SU-DHL-6 (cell line): ENCODE data around the gene MSTN.

Experiments
- H2AFZ ChIP-seq: fragments of 200-600 bp; sonication (generic); 2 replicates; pipeline ENCODE4 v1.6.1; 2014; ENCODE audit warnings: low read depth, mild to moderate bottlenecking, moderate library complexity, mixed read lengths, antibody characterized with exemption, low read length; ENCODE audit not compliant: severe bottlenecking
- H3F3A ChIP-seq: fragments of 200-600 bp; shearing (Covaris generic); 2 replicates; pipeline ENCODE4 v1.6.0; 2016; ENCODE audit warnings: antibody characterized with exemption, mild to moderate bottlenecking; ENCODE audit not compliant: insufficient read depth
- H3K27ac ChIP-seq: fragments of 200-600 bp; sonication (generic); 2 replicates; pipeline ENCODE4 v1.5.1; 2016; ENCODE audit warnings: low read depth, mild to moderate bottlenecking, low read length, moderate library complexity, mixed read lengths
- H3K27me3 ChIP-seq: fragments of 200-600 bp; sonication (generic), shearing (Covaris generic); 2 replicates; pipeline ENCODE4 v1.6.0; 2014; ENCODE audit warnings: mild to moderate bottlenecking, low read length
- H3K36me3 ChIP-seq: fragments of 200-600 bp; sonication (generic); 2 replicates; pipeline ENCODE4 v1.6.1; 2014; ENCODE audit warnings: mild to moderate bottlenecking, low read length, mixed read lengths
- H3K4me2 ChIP-seq: fragments of 300-600, 200-600 bp; shearing (Covaris generic), sonication (generic); 2 replicates; pipeline ENCODE4 v1.6.0; 2014; ENCODE audit warnings: low read length, low read depth, mild to moderate bottlenecking; ENCODE audit not compliant: poor library complexity, severe bottlenecking
- H3K4me3 ChIP-seq: fragments of 200-600 bp; sonication (generic); 2 replicates; pipeline ENCODE4 v1.5.1; 2014; ENCODE audit warnings: antibody characterized with exemption, low read length, mild to moderate bottlenecking, mixed read lengths; ENCODE audit not compliant: insufficient read depth, poor library complexity, severe bottlenecking
- H3K79me2 ChIP-seq: fragments of 200-600 bp; sonication (generic); 2 replicates; pipeline ENCODE4 v1.6.1; 2014; ENCODE audit warnings: mild to moderate bottlenecking, low read length, moderate library complexity; ENCODE audit not compliant: insufficient read depth
- H3K9ac ChIP-seq: fragments of 200-600 bp; sonication (generic); 2 replicates; pipeline ENCODE4 v1.7.0; 2014; ENCODE audit warnings: mild to moderate bottlenecking, low read length
- H3K9me2 ChIP-seq: fragments of 200-600 bp; sonication (generic); replicated peaks from 2 replicates; pipeline ENCODE4 v1.6.1; 2014; ENCODE audit warnings: low read length; ENCODE audit not compliant: insufficient read depth
- H3K9me3 ChIP-seq: fragments of 200-600 bp; sonication (generic); 2 replicates; pipeline ENCODE4 v1.6.1; 2014; ENCODE audit warnings: low read length, mixed read lengths; ENCODE audit not compliant: insufficient read depth
- H4K20me1 ChIP-seq: fragments of 200-600 bp; sonication (generic); 2 replicates; pipeline ENCODE4 v1.6.1; 2014; ENCODE audit warnings: low read depth, mild to moderate bottlenecking, antibody characterized with exemption, low read length, moderate library complexity, mixed read lengths
- CTCF ChIP-seq: fragments of 200-600 bp; sonication (generic); IDR thresholded peaks from one replicate; pipeline ENCODE4 v1.5.1; 2017; ENCODE audit warnings: antibody characterized with exemption, mild to moderate bottlenecking, low read length, moderate library complexity; ENCODE audit not compliant: insufficient read depth, poor library complexity, severe bottlenecking
- EZH2phosphoT487 ChIP-seq: fragments of 200-600 bp; sonication (generic), shearing (Covaris generic); conservative IDR thresholded peaks from 2 replicates; pipeline ENCODE4 v1.6.1; 2018; ENCODE audit warnings: mild to moderate bottlenecking, antibody characterized with exemption, low read length, moderate library complexity, mixed read lengths

MSTN gene

GRCh38 chr2:190103144-190103543 is 40.6 kb upstream of the MSTN start:
- Histone ChIP-seq H3K4me3 (no peak overlapping the region), H3K36me3 (no peaks in the 10 kb centered on the region), H3F3A (no peaks in the 10 kb centered on the region), H3K27ac (no peak overlapping the region), H3K9me2 (no peaks in the 10 kb centered on the region), H3K9ac (no peak overlapping the region), H3K79me2 (no peaks in the 10 kb centered on the region), H4K20me1 (no peaks in the 10 kb centered on the region), H3K27me3 (no peaks in the 10 kb centered on the region), H3K4me2 (no peak overlapping the region), H3K9me3 (no peaks in the 10 kb centered on the region), H2AFZ (no peak overlapping the region)
- TF ChIP-seq EZH2phosphoT487 (no peak), CTCF (no peak)

GRCh38 chr2:190099890-190100697 is 37.6 kb upstream of the MSTN start:
- Histone ChIP-seq H3K9me3 (no peaks in the 10 kb centered on the region), H3K9ac (no peak overlapping the region), H3K9me2 (no peaks in the 10 kb centered on the region), H3K79me2 (no peaks in the 10 kb centered on the region), H2AFZ (no peak overlapping the region), H3F3A (no peaks in the 10 kb centered on the region), H3K27me3 (no peaks in the 10 kb centered on the region), H3K4me2 (no peak overlapping the region), H3K27ac (no peak overlapping the region), H4K20me1 (no peaks in the 10 kb centered on the region), H3K4me3 (no peak overlapping the region), H3K36me3 (no peaks in the 10 kb centered on the region)
- TF ChIP-seq CTCF (no peak), EZH2phosphoT487 (no peak)

- Histone ChIP-seq H4K20me1 (no peaks in the 10 kb centered on the region), H3K36me3 (no peaks in the 10 kb centered on the region), H3K27me3 (no peaks in the 10 kb centered on the region), H3K9me2 (no peaks in the 10 kb centered on the region), H3F3A (no peaks in the 10 kb centered on the region), H3K9ac (no peak overlapping the region), H3K9me3 (no peaks in the 10 kb centered on the region), H3K4me2 (no peak overlapping the region), H2AFZ (no peak overlapping the region), H3K4me3 (no peak overlapping the region), H3K79me2 (no peaks in the 10 kb centered on the region), H3K27ac (no peak overlapping the region)
- TF ChIP-seq EZH2phosphoT487 (no peak), CTCF (no peak)
Observed at GRCh38 chr2:190098851-190099250, 36.3 kb upstream of the MSTN start.
